Uterine smooth muscle cell (primary cell): ENCODE data around the gene KLHL20. TPM values are rescaled to one million over a fixed set of nuclear protein-coding genes. Genes with fewer than 3 reads are reported as not detected.

Experiments used
- total RNA-seq: library from RNA; depleted of rRNA; stranded (reverse); fragments of >200 nt; gene quantifications from 2 replicates; pipeline ENCODE4 v1.2.3, GENCODE V29; 2014

Gene KLHL20
- total RNA-seq, result 40.1 and 40.7 TPM in 2 replicates

GRCh38 chr1:173714759-173715537 is at the start of gene KLHL20:
Gene KLHL20, plus strand, starts transcription at chr1:173714981. Its CDS starts 1,063 bp downstream, at chr1:173716044.

GRCh38 chr1:173669491-173669941 is 45.3 kb upstream of the KLHL20 start, which contains the start of gene ANKRD45:
Gene ANKRD45, minus strand, starts transcription at chr1:173669851. Its CDS starts 10,433 bp downstream, at chr1:173659418.

GRCh38 chr1:173824315-173825081 is 109.7 kb downstream of the KLHL20 start, which contains the start of the genes CENPL and DARS2:
Gene CENPL, minus strand, starts transcription at chr1:173824883. Its CDS starts 13,584 bp downstream, at chr1:173811299.
Gene DARS2, plus strand, starts transcription at chr1:173824673. Its CDS starts 557 bp downstream, at chr1:173825230.

Other genes starting within 250 kb of the KLHL20 start
- gene PRDX6, start 237.6 kb upstream of the KLHL20 start, total RNA-seq, result 275 and 327 TPM in 2 replicates
- not detected in 2 replicates for gene SLC9C2, start 111.9 kb upstream of the KLHL20 start, total RNA-seq
- not detected in 2 replicates for gene TEX50, start 79.6 kb upstream of the KLHL20 start, total RNA-seq
- gene ANKRD45, start 45.1 kb upstream of the KLHL20 start, total RNA-seq, result under 0.01 and 1.1 TPM in 2 replicates
- 19.4 and 29.4 TPM in 2 replicates for gene DARS2, start 109.7 kb downstream of the KLHL20 start, total RNA-seq
- 15.6 and 34.6 TPM in 2 replicates for gene CENPL, start 109.9 kb downstream of the KLHL20 start, total RNA-seq
- 531 and 643 TPM in 2 replicates for gene GAS5, start 153.0 kb downstream of the KLHL20 start, total RNA-seq
- 8.9 and 9.8 TPM in 2 replicates for gene ZBTB37, start 153.4 kb downstream of the KLHL20 start, total RNA-seq
- gene SERPINC1, start 202.3 kb downstream of the KLHL20 start, total RNA-seq, result 0.12 TPM in 1 of 2 replicates, not detected in the other